Measurements from ENCODE around the gene PSMB11. TPM values are rescaled to one million over a fixed set of nuclear protein-coding genes. Genes with fewer than 3 reads are reported as not detected.

The PSMB11 gene
- total RNA-seq, 1 experiment from 2014 or later = not detected

GRCh38 chr14:23069413-23069806 lies 27.4 kb downstream of the PSMB11 start:
- no peaks in the 10 kb centered on the region for H3K27me3 ChIP-seq (ENCODE audit: insufficient read depth, low read length)
- H3K23ac ChIP-seq (ENCODE audit: insufficient read length, low read depth, low read length) = no peak overlapping the region
- H4K5ac ChIP-seq (ENCODE audit: insufficient read length, low read depth, low read length) = no peak overlapping the region
- H3K4me2 ChIP-seq (ENCODE audit: insufficient read depth, insufficient read length, low read length) = no peak overlapping the region
- no peaks in the 10 kb centered on the region for H3K9me3 ChIP-seq (ENCODE audit: control insufficient read depth, low read depth, low read length)
- no peak for TF ChIP-seq CTCF (conservative IDR thresholded peaks at IDR 0.05)
- H3K56ac ChIP-seq (ENCODE audit: insufficient read length, low read depth, low read length) = no peak overlapping the region
- Mint-ChIP-seq H3K4me3 (peak overlapping the region; percentile 54 to 87), H3K36me3 (ENCODE audit: insufficient read depth in 1 of 3, low read depth in 3 of 3) (peaks cover 38 to 83% (median 72%) of the 10 kb centered on the region in 3 experiments; a peak in 6 of 7 replicates), H3K27ac (peak overlapping the region; percentile 65 to 95 (median 89); a peak in 6 of 7 replicates), H3K9me3 (no peaks in the 10 kb centered on the region), H3K27me3 (ENCODE audit: low read depth) (no peaks in the 10 kb centered on the region; the same call in 1 of the 2 replicates), H3K4me1 (peaks cover 35 to 52% of the 10 kb centered on the region in 2 experiments)
- no peak overlapping the region for H3K18ac ChIP-seq (ENCODE audit: insufficient read length, low read depth, low read length)
- no peak overlapping the region for H2AK5ac ChIP-seq (ENCODE audit: insufficient read length, low read length)
- no peak overlapping the region for H4K91ac ChIP-seq (ENCODE audit: insufficient read length, low read depth, low read length)
- no peak overlapping the region for H2BK20ac ChIP-seq (ENCODE audit: low read depth, low read length, poor library complexity, severe bottlenecking)
- no CpG with 5 or more reads among the region's 4 CpGs for WGBS (ENCODE audit: extremely low coverage, insufficient read length, low lambda C conversion rate)
- H2BK120ac ChIP-seq (ENCODE audit: low read depth, low read length, poor library complexity, severe bottlenecking) = no peak overlapping the region
- no peak overlapping the region for H2BK5ac ChIP-seq (ENCODE audit: insufficient read length, low read length)
- H2AFZ ChIP-seq (ENCODE audit: low read length) = no peak overlapping the region
- H2BK12ac ChIP-seq (ENCODE audit: insufficient read length, low read depth, low read length) = no peak overlapping the region
- H4K8ac ChIP-seq (replicated peaks; ENCODE audit: insufficient read length, low read depth, low read length) = no peak overlapping the region
- no peak overlapping the region for H2BK15ac ChIP-seq (ENCODE audit: low read depth, low read length)
- H3K14ac ChIP-seq (ENCODE audit: insufficient read depth, low read length) = no peak overlapping the region
- peaks cover 17% of the 10 kb centered on the region for H3K79me1 ChIP-seq (ENCODE audit: insufficient read depth, low read depth, low read length, poor library complexity, severe bottlenecking)
- H3K27ac ChIP-seq (ENCODE audit: insufficient read length, low read depth, low read length) = no peak overlapping the region
- no peak overlapping the region for H3K9ac ChIP-seq (ENCODE audit: extremely low read depth, insufficient read length, low read length)
- no peak overlapping the region for H3K4ac ChIP-seq (ENCODE audit: low read depth, low read length)
- H3K23me2 ChIP-seq (ENCODE audit: insufficient read length, low read depth, low read length, poor library complexity, severe bottlenecking) = peaks cover 12% of the 10 kb centered on the region
- peaks cover 5% of the 10 kb centered on the region; the same call in 1 of the 2 replicates for H3K79me2 ChIP-seq (ENCODE audit: insufficient read depth, low read length)
- no peak for DNase-seq
- H3K4me1 ChIP-seq (ENCODE audit: insufficient read depth, low read length) = 0 out of 2 replicates have a peak, but pooled peaks cover 3% of the 10 kb centered on the region
- H3T11ph ChIP-seq (ENCODE audit: low read length) = no peak overlapping the region
- peaks cover 3% of the 10 kb centered on the region for H4K20me1 ChIP-seq (ENCODE audit: control insufficient read depth, insufficient read depth, insufficient read length)
